ENCODE data around the gene ZNF518B. TPM values are rescaled to one million over a fixed set of nuclear protein-coding genes. Genes with fewer than 3 reads are reported as not detected.

ZNF518B gene
- total and polyA plus RNA-seq, 2 donors (not counting 1 experiment from before 2014, with no cell fraction given) = 12.4 to 20.0 TPM

- Histone ChIP-seq H3K4me2 (ENCODE audit: extremely low read depth, insufficient read depth, low read length) (no peak overlapping the region), H3K27ac (ENCODE audit: insufficient read depth, low read length) (no peak overlapping the region), H2AFZ (ENCODE audit: low read length) (no peak overlapping the region), H3K9ac (ENCODE audit: insufficient read depth, low read length) (no peak overlapping the region), H3K79me2 (ENCODE audit: control insufficient read depth, insufficient read depth, low read length) (no peaks in the 10 kb centered on the region), H3K9me3 (ENCODE audit: control insufficient read depth, insufficient read depth, low read depth, low read length) (no peaks in the 10 kb centered on the region), H3K27me3 (ENCODE audit: control insufficient read depth, insufficient read depth, low read length) (no peaks in the 10 kb centered on the region), H3K4me1 (ENCODE audit: control insufficient read depth, extremely low read depth, insufficient read depth, low read length) (no peaks in the 10 kb centered on the region), H3K36me3 (ENCODE audit: control insufficient read depth, insufficient read depth, low read length) (no peaks in the 10 kb centered on the region), H3K4me3 (replicated peaks in 1 of 4; ENCODE audit: control extremely low read depth in 1 of 4, insufficient read depth in 1 of 4, low read depth in 3 of 4, low read length in 4 of 4) (no peak overlapping the region), H4K20me1 (ENCODE audit: control insufficient read depth, extremely low read depth, insufficient read depth, low read length) (no peaks in the 10 kb centered on the region)
- DNase-seq (ENCODE audit: low read depth in 2 of 2) = no peak
- TF ChIP-seq EZH2 (IDR thresholded peaks at IDR 0.05; ENCODE audit: low read length, missing control alignments) (no peak), CTCF (conservative IDR thresholded peaks at IDR 0.05 in 1 of 2, IDR thresholded peaks at IDR 0.05 in 1 of 2; ENCODE audit: low read depth in 1 of 2, low read length in 2 of 2) (no peak)
Observed at GRCh38 chr4:10496200-10496599, 39.0 kb upstream of the ZNF518B start.

- Histone ChIP-seq H3K36me3 (ENCODE audit: control insufficient read depth, insufficient read depth, low read length) (no peaks in the 10 kb centered on the region), H2AFZ (ENCODE audit: low read length) (no peak overlapping the region), H3K4me2 (ENCODE audit: extremely low read depth, insufficient read depth, low read length) (no peak overlapping the region), H3K27ac (ENCODE audit: insufficient read depth, low read length) (no peak overlapping the region), H4K20me1 (ENCODE audit: control insufficient read depth, extremely low read depth, insufficient read depth, low read length) (no peaks in the 10 kb centered on the region), H3K27me3 (ENCODE audit: control insufficient read depth, insufficient read depth, low read length) (no peaks in the 10 kb centered on the region), H3K9ac (ENCODE audit: insufficient read depth, low read length) (no peak overlapping the region), H3K4me1 (ENCODE audit: control insufficient read depth, extremely low read depth, insufficient read depth, low read length) (no peaks in the 10 kb centered on the region), H3K79me2 (ENCODE audit: control insufficient read depth, insufficient read depth, low read length) (no peaks in the 10 kb centered on the region), H3K9me3 (ENCODE audit: control insufficient read depth, insufficient read depth, low read depth, low read length) (no peaks in the 10 kb centered on the region), H3K4me3 (replicated peaks in 1 of 4; ENCODE audit: control extremely low read depth in 1 of 4, insufficient read depth in 1 of 4, low read depth in 3 of 4, low read length in 4 of 4) (no peak overlapping the region)
- DNase-seq (ENCODE audit: low read depth in 2 of 2) = no peak
- no peak for TF ChIP-seq CTCF (conservative IDR thresholded peaks at IDR 0.05 in 1 of 2, IDR thresholded peaks at IDR 0.05 in 1 of 2; ENCODE audit: low read depth in 1 of 2, low read length in 2 of 2)
- TF ChIP-seq EZH2 (IDR thresholded peaks at IDR 0.05; ENCODE audit: low read length, missing control alignments) = no peak
Observed at GRCh38 chr4:10495651-10496050, 38.4 kb upstream of the ZNF518B start.

GRCh38 chr4:10492464-10492863 is 35.2 kb upstream of the ZNF518B start:
- Histone ChIP-seq H4K20me1 (ENCODE audit: control insufficient read depth, extremely low read depth, insufficient read depth, low read length) (no peaks in the 10 kb centered on the region), H2AFZ (ENCODE audit: low read length) (no peak overlapping the region), H3K4me3 (replicated peaks in 1 of 4; ENCODE audit: control extremely low read depth in 1 of 4, insufficient read depth in 1 of 4, low read depth in 3 of 4, low read length in 4 of 4) (no peak overlapping the region), H3K9me3 (ENCODE audit: control insufficient read depth, insufficient read depth, low read depth, low read length) (no peaks in the 10 kb centered on the region), H3K36me3 (ENCODE audit: control insufficient read depth, insufficient read depth, low read length) (no peaks in the 10 kb centered on the region), H3K9ac (ENCODE audit: insufficient read depth, low read length) (no peak overlapping the region), H3K79me2 (ENCODE audit: control insufficient read depth, insufficient read depth, low read length) (no peaks in the 10 kb centered on the region), H3K27ac (ENCODE audit: insufficient read depth, low read length) (no peak overlapping the region), H3K27me3 (ENCODE audit: control insufficient read depth, insufficient read depth, low read length) (no peaks in the 10 kb centered on the region), H3K4me1 (ENCODE audit: control insufficient read depth, extremely low read depth, insufficient read depth, low read length) (no peaks in the 10 kb centered on the region), H3K4me2 (ENCODE audit: extremely low read depth, insufficient read depth, low read length) (no peak overlapping the region)
- no peak for DNase-seq (ENCODE audit: low read depth in 2 of 2)
- TF ChIP-seq CTCF (conservative IDR thresholded peaks at IDR 0.05 in 1 of 2, IDR thresholded peaks at IDR 0.05 in 1 of 2; ENCODE audit: low read depth in 1 of 2, low read length in 2 of 2) (no peak), EZH2 (IDR thresholded peaks at IDR 0.05; ENCODE audit: low read length, missing control alignments) (no peak)

All from fibroblast of lung (primary cell).